SKM-1 treated with dmso at 0.1 percent for 144 hours (cell line): Measurements from ENCODE around the gene PDXDC1.
"Not testable (repeated sequence)": the region's sequence is repeated elsewhere in the genome, so short reads cannot be mapped to it uniquely, and the experiment has no call there.

ENCODE experiments used
- DNase-seq: peaks from one replicate; lab custom pipeline; 2025; ENCODE audit not compliant: unreplicated experiment; lab: John Stamatoyannopoulos, UW

PDXDC1 gene

DNA sequence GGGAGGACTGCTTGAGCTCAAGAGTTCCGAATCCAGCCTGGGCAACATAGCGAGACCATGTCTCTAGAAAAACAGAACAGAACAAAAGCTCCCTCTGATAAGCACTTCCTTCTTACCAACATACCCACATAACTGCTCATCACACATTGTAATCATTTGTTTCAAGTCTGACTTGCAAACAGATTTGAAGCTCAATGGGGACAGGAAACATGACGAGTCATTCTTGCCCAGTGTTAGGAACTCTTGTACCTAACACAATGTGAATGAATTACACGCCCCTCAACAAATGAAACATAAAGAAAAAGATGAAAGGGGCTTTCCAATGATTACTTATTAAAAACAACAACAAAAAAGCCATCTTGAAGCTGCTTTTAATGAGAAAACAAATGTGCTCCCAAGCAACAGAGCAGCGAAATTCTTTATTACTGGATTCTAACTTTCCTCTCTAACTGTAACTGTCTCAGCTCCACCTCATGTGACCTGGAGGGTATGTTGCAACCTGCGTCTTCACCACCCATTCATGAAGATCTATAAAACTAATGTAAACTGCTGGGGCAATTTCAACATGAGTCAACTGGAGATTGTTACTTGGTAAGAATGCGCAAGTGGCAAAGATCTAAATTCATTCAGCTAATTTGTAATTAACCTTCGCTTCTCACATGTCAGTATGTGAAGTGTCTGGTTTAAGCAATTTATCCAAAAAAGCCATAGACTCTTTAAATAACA, 87.4 kb downstream of the PDXDC1 start:
- DNase-seq, result not testable (repeated sequence)

DNA sequence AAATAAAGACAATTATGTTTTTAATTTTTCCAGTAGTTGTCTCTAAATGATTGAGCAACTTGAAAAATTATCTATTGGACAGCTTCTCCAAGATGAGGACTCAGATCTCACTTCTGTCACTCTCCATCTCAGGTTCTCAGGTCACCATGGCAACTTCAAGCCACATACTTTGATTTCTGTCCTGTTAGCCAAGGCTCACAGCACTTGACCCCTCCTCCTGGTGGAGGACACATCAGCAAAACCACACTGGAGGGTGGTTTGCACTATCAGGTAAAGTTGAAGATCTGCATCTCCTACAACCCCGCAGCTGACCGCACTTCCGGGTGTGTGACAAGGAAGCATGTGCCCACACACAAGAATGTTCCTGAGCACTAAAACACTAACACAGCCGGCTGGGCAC, 91.1 kb downstream of the PDXDC1 start:
- not testable (repeated sequence) for DNase-seq

DNA sequence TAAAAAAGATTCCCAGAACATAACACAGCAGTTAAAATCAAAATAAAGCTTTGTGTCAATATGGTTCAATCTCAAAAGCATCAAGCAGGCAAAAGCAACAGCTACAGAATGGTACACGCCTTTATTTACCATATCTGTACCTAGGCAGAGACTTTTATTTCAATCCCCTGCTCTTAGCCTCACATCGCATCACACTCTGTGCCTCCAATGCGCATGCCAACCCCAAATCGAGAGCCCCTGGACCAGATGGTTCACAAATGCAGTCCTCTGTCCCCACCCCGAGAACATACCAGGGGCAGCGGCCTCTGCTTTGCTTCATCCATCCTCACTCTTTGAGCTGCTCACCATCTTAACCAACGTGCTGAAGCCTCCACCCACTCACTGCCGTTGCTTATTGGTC, 91.9 kb downstream of the PDXDC1 start:
- not testable (repeated sequence) for DNase-seq

DNA sequence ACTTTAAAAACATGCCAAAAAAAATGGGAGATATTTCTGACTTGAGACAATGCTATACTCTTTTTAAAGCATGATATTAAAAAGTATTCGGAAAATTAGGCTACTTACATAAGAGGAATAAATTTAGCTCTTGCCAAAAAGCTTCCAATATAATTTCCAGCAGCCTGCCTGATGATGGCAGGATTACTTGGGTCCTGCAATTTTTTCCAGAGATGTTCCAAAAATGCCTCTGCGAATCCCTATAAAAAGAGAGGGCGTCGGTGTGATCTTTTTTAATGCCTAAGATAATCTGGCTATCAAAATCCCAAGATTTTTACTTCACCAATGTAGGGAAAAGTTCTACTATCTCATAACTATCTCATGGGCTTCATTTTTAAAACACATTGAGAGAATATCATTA, 96.2 kb downstream of the PDXDC1 start:
- not testable (repeated sequence) for DNase-seq

DNA sequence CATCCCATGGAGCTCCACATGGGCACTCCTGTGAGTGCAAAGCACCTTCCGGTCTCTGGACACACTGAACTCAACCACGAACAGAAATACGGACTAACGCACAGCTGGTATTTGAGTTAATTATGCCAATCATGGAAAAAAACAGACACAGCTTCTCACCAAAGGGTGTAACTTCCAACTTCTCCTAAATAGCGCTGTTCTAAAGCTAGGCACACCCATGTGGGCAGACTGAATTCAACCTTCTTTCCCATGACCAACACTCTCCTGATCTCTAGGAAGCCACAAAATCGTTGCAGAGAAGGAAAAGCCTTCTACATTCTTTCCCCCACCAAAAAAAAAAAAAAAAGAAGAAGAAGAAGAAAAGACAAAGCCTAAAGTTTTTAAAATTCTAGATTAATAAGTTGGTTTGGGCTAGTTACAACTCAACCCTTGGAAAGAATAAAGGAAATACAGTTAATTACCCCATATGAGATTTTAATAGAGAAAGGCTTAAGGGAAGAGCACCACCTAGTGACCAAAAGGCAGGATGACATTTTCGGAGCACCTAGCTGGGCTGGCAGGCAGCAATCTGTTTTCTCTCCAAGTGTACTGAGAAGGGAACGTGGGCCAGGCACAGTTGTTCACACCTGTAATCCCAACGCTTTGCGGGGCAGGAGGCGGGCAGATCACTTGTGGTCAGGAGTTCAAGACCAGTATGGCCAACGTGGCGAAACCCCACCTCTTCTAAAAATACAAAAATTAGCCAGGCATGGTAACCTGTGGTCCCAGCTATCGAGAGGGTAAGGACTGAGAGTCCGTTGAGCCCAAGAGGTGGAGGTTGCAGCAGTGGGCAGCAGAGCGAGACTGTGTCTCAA, 97.3 kb downstream of the PDXDC1 start:
- DNase-seq, result not testable (repeated sequence)

DNA sequence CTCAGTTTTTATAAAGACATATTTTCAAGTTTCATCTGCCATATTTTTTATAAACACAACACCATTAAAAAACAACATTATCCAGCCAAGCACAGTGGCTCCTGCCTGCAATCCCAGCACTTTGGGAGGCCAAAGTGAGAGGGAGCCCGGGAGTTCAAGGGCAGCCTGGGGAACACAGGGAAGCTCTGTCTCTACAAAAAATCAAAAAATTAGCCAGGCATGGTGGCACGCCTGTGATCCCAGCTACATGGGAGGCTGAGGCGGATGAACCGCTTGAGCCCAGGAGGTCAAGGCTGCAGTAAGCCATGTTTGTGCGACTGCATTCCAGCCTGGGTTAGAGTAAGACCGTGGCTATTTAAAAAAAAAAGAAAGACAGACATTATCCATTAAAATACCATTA, 98.3 kb downstream of the PDXDC1 start:
- no peak for DNase-seq

DNA sequence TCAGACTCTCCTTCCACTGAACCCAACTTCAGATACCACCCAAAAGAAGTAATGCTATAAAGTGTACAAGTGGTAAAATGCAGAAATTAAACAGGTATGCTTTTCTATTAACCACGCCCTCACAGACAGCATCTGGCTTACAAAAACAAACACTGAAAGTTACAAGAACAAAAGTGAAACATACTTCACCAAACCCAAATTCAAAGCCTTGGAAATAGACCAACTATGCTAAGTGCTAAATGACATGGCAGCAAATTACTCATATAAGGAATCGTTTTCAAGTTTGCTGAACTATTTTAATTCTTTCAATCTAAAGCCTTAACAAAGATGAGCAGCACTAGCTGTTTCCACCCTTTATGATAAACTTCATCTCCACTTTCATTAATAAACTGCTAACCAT, 101.3 kb downstream of the PDXDC1 start:
- DNase-seq, result not testable (repeated sequence)

DNA sequence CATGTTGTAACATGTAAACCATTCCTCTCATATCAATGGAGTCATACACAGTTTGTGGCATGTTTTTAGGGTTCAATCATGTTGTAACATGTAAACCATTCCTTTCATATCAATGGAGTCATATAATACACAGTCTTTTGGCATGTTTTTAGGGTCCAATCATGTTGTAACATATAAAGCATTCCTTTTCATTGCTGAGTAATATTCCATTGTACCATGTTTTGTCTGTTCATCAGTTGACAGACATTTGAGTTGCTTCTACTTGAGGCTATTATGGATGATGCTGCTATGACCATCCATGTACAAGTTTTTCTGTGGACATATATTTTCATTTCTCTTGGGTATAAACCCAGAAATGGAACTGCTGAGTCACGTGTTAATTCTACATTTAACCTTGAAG, 106.1 kb downstream of the PDXDC1 start:
- DNase-seq, result not testable (repeated sequence)

DNA sequence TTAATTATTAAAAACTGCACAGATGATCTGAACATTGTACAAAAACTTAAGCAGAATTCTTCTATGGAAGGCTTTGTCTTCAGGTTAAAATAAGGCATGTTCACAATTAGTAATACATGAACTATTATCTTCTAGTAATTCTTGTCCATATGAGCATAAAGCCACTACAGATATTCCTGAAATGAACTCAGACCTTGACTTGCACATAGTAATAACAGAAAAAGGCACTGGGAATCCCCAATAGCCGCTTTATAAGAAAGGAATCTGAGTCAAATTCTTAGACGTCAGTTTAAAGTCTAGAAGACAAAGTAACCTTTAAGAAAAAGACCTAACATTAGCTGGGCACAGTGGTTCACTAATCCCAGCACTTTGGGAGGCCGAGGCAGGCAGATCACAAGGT, 108.0 kb downstream of the PDXDC1 start:
- DNase-seq, result not testable (repeated sequence)

DNA sequence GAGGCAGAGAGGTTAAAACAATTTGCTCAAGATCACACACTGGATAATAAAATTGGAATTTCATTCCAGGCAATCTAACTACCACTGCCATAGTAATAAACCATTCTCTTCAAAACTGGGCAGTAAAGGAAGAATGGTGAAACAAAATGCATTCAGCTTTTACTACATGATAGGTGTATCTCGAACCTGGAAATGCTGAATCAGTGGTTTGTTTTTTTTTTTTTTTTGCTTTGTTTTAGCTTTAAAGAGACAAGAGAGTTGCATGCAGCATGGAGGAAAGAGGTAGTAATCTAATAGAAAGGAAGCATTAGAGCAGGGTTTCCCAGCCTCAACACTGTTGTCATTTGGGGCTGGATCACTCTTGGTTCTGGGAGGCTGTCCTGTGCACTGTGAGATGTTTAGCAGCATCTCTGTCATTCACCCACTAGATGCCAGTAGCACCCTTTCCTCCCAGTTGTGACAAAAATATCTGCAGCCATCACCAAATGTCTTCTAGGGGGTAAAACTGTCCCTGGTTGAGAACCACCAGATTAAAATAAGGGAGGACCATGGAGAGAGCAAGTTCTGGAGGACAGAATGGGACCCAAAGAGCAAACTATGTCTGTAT, 115.9 kb downstream of the PDXDC1 start:
- DNase-seq, result not testable (repeated sequence)

DNA sequence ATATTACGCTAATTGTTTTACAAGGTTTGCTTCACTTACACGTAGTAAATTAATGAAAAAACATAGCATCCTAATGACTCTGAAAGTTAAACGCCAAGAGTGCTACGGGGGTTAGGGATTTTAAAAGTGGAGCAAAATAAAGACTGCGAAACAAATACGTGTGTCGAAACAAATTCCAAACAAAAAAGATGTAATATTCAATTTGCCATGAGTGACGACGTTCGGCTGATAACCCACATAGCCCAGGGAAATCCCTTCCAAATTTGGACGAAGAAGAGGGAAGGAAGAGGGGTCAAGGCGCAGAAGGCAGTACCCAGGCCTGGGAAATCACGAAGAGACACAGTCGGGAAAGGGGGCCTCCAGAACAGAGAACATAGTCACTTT, 118.7 kb downstream of the PDXDC1 start:
- DNase-seq, result not testable (repeated sequence)

DNA sequence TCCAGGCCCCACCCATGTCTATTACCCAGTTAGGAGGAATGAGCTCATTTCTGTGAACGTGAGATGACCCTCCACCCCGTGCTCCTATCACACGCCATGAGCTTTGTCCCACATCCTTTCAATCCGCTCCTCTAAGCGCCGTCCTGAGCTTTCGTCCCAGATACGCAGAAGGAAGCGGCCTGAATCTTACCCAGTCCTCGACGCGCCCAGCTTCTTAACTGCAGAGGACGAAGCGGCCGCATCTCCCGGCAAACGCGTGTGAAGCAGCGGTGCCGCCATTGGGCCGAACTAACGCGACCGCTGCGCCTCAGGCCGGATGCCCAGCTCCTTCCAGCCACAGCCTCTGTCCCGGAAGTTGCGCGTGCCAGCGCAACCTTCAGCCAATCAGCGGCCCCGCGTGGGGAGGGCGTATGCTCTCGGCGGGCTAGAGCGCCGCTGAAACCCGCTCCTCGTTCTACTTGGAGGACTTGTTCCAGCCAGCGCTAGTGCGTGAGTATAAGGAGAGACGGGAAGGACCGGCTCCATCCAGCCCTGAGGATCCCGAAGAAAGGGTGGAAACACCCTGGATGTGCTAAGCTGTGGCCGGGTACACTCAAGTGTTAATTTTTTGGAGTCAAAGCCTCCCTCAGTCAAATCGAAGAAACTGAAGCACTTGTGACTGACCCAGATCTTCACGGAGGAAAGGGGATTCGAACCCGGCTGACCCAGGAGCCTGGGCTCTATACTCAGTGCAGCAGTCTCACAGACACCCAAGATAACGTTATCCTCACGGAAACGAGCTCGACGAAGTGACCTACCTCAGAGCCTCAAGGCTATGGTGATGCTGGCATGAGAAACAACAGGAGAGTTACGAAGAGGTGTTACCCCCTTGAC, 119.4 kb downstream of the PDXDC1 start, which contains the start of gene RRN3:
Gene RRN3, minus strand, starts transcription at position 318 of the 873 bp plus-strand sequence. Its CDS starts 39 bp downstream, at position 279.
- peak; percentile 77 for DNase-seq

DNA sequence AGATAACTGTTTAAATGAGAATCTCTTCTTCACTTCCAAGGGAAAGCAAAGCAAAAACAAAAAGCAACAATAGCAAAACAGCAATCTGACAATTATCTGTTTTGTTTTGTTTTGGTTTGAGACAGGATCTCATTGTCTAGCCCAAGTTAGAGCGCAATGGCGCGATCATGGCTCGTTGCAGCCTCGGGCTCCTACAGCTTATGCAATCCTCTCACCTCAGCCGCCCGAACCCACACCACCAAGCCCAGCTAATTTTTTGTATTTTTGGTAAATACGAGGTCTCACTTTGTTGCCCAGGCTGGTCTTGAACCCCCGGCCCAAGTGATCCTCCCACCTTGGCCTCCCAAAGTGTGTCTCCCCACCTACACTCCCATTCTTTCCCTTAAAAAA, 121.8 kb downstream of the PDXDC1 start:
- not testable (repeated sequence) for DNase-seq

DNA sequence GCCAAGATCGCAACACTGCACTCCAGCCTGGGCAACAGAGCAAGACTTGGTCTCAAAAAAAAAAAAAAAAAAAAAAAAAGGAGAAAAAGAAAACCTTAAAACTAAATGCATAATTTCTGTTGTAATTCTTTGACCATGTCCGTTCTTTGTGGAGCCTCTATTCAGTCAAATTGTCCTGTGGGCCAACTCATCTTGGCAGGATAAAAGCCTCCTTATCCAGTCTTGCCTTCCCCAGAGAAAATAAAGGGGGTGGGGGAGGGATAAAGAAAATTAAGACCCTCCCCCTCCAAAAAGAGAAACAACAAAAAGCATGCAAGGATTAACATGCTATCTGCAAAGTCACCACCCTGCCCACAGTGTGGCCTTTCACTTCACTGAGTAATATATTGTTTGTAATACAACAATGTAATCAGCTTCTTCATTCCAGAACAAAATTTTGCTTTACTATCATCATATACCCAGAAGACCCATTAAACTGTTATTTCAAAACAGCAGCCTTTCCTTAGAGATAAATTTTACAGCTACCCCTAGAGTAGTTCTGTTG, 124.6 kb downstream of the PDXDC1 start:
- not testable (repeated sequence) for DNase-seq

DNA sequence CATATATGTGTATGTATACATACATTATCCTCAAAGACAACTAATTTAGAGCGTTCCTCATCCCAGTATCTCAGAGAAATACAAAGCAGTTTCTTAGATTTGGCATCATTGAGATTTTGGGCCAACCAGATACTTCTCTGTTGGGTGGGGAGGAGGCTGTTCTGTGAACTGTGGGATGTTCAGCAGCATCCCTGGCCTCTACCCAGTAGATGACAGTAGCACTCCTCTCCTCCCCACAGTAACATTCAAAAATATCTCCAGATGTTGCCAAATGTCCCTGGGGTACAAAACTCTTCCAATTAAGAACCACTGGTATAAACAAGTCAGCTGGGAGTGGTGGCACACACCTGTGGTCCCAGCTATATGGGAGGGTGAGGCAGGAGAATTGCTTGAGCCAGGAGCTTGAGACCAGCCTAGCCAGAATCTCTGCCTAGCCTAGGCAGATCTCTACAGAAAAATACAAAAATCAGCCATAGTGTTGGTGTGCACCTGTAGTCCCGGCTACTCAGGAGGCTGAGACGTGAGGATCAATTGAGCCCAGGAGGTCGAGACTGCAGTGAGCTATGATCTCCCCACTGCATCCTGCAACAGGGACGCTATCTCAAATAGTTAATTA, 125.7 kb downstream of the PDXDC1 start:
- not testable (repeated sequence) for DNase-seq

DNA sequence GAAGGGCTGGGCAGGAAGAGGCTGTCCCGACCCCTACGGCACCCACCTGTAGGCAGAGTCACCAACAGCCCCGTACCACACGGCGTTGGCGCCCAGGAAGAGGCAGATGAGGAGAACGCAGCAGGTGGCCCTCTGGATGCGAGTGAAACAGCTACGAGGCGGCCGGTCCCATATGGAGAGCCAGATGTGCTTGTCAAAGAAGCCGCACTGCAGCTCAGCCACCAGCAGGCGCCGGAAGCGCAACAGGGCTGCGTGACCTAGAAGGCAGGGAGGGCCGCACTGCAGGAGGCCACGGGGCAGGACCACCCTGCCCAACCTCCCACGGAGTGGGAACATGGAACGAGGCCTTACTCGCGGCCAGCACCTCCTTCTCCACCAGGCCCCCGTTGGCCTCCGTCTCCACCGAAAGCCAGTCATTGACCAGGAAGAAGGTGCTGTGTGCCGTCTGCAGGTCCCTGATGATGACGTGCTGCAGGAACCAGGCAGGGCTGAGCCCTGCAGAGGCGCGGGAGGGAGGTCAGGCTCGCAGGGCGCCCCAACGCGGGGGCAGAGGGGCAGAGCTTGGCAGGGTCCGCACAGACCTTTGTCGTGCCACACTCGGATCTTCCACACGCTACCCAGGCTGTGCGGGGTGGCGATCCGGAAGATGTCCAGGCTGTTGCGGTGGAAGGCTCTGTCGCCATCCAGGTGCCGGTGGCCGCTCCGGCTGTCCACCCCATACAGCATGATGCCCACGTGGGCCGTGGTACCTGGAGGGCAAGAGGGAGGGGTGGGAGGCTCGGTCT, 153.0 kb downstream of the PDXDC1 start:
- not testable (repeated sequence) for DNase-seq

DNA sequence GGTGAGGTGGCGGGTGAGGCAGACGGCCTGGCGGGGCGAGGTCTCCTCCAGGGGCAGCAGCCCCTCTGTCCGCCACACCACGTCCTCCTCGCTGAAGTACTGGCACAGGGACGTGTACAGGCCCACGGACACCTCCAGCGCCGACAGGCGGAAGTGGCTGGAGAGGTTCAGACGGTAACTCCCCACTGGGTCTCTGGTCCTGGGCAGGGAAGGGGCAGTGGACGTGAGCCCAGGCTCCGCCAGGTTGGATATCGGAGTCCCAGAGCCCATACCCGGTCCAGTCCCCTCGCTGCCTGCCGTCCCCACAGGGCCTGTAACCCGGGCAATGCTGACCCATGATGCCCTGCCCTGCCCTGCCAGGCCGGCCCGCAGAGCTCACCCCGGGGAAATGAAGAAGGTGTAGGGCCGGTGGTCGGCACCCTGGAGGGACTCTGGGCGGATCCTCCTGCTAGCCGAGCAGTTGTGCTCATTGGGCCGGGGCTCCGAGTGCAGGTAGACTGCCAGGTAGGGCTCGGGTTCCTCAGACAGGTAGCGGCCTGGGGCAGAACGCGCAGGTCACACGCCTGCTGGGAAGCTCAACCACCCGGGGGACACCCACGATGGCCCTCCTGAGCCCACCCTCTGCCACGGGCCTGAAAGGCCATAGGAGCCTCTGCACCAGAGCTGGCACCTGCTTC, 155.6 kb downstream of the PDXDC1 start:
- DNase-seq, result not testable (repeated sequence)

DNA sequence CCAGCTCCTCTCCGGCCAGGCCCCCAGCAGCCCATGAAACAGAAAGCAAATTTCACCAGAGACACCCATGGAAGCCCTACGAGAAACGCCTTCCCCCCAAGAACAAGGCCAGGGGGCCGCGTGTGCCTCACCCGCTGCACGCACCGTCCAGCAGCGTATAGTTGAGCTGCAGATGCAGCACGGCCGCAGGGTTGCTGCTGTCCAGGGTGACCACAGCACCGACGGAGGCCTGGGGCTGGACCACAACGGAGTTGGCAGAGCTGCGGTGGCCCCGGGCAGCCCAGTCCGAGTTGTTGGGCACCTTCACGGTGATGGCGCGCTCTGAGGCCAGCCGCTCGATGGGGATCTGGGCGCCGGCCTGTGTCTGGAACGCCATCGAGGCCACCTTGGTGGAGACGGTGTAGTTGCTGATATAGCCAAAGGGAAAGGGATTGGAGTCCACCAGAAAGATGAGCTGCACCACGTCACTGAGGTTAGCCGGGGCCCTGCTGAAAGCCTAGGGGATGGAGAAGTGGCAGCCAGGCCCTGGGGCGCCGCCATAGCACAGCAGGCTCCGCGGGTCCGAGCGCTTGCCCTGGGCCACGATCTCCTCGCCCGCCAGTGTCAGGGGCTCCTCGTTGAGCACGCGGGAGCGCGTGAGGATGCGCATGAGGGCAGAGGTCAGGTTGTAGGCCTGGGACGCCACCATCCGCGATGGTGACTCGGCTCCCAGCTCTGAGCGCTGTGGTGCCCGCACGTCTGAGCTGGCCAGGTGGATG, 156.3 kb downstream of the PDXDC1 start:
- not testable (repeated sequence) for DNase-seq
